GM12892 (cell line): ENCODE results near the gene OR4D10.

Source experiments
- POLR2A ChIP-seq: IDR thresholded peaks from 2 replicates; pipeline ENCODE4 v1.6.1; 2011; ENCODE audit warnings: low read depth, low read length, control low read depth
- POLR2AphosphoS5 ChIP-seq: IDR thresholded peaks from 2 replicates; pipeline ENCODE4 v1.6.1; 2011; ENCODE audit warnings: low read depth, low read length, control low read depth
- TAF1 ChIP-seq: IDR thresholded peaks from 2 replicates; pipeline ENCODE4 v1.6.1; 2011; ENCODE audit warnings: low read depth, mild to moderate bottlenecking, control low read depth, low read length, borderline replicate concordance

DNA sequence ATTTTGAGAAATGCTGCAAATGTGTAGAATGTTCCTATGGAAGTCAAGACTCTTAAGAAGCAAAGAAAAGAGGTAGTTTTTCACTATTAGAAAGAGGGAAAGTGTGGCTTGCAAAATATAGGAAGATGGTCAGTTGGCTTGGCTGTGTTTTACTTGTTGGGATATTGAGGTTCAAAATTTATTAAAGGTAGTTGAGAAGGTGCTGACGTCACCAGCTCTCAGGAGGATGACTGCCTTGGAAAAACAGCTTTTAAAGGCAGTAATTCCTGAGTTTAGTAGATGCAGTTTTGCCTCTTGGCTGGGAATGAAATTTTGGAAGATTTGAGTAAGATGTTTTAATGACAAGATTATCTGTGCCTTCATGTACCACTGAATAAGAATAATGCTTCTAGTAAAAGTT lies 38.6 kb downstream of the OR4D10 start:
- TF ChIP-seq POLR2AphosphoS5 (no peak), POLR2A (no peak), TAF1 (no peak)
